ENCODE data around the gene GSTO1. TPM values are rescaled to one million over a fixed set of nuclear protein-coding genes. Genes with fewer than 3 reads are reported as not detected.

The GSTO1 gene
- total and polyA plus RNA-seq, 2 donors (not counting 1 experiment from before 2014, with no cell fraction given): 30.1 to 37.7 TPM

DNA sequence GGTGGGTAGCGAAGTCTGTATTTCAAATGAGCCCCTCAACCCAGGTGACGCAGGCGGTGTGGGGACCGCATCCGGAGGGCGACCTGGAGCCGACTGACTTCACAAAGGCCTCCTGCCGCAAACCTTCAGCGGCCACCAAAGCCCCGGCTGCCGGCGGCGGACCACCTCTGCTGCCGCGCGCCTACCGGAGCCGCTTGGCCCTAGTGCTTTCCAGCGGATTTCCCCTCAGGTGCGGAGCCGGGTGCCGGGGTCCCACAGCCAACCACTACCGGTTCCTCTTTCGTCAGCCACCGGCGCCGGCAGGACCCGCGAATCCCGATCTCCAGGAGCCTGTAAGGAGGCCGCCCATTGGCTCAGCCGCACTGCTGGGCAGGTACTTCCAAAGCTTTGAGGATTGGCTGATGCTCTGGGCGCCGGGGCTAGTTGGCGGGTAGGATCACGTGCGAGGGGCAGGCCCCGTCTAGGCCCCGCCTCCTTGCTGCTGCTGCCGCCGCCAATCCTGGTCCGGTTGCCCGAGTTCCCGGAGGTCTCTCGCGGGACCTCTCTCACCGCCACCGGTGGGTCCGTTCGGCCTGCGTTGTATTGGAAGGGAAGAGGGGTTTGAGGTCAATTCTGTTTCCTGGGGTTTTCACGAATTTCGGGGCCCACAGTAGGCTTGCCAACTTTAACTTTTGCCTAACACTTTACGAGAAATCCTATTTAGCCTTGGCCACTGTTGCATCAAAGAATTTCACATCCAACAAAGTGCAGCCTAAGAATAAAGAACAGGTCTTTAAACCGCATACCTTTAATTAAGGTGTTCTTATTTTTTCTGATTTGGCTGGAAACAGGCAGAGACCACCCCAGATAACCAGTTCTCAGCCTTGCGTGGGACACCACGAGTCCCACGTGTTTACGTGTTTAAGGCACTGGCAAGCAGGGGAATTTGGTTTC is 14.3 kb downstream of the GSTO1 start, which contains the start of gene GSTO2:
TSS of gene GSTO2 (plus strand) at position 472 of the 933 bp plus-strand sequence. CDS start 5,732 bp downstream, outside the sequence.
- POLR2A ChIA-PET: interaction anchor here (1.2 to 1.6 kb wide), 3 partner anchors 15 to 69 kb away, joined by 3 to 6 read pairs (median 4); partner anchors contain the start of gene ITPRIP
- under 1% methylated on average over 51 of the region's 59 CpGs for WGBS (ENCODE audit: insufficient coverage)
- Histone ChIP-seq H3K9me3 (ENCODE audit: control extremely low read depth in 1 of 3, control insufficient read depth in 2 of 3, insufficient read depth in 1 of 3, low read length in 2 of 3) (no peaks in the 10 kb centered on the region), H4K20me1 (ENCODE audit: control insufficient read depth, insufficient read depth, low read length, poor library complexity, severe bottlenecking) (peaks cover 7% of the 10 kb centered on the region), H3K9ac (ENCODE audit: low read length) (peak within 1 kb of the TSS; percentile 93), H3K27me3 (replicated peaks in 1 of 4; ENCODE audit: control extremely low read depth in 1 of 4, control insufficient read depth in 3 of 4, insufficient read depth in 4 of 4, low read length in 3 of 4) (peaks cover 0 to 1% (median under 1%) of the 10 kb centered on the region in 4 experiments), H3K79me2 (ENCODE audit: control insufficient read depth, insufficient read depth, low read length) (peaks cover 34% of the 10 kb centered on the region), H3K4me2 (replicated peaks; ENCODE audit: low read depth, low read length, poor library complexity, severe bottlenecking) (peak within 1 kb of the TSS; percentile 76), H3K4me3 (ENCODE audit: control extremely low read depth in 1 of 5, extremely low read depth in 1 of 5, insufficient read depth in 1 of 5, low read depth in 2 of 5, low read length in 4 of 5) (peak within 1 kb of the TSS; percentile 68 to 90 (median 86)), H3K36me3 (replicated peaks in 1 of 2; ENCODE audit: control extremely low read depth in 1 of 2, control insufficient read depth in 1 of 2, extremely low read depth in 1 of 2, insufficient read depth in 2 of 2, low read length in 1 of 2) (peaks cover 10 to 24% of the 10 kb centered on the region in 2 experiments), H3K4me1 (ENCODE audit: control insufficient read depth in 2 of 2, insufficient read depth in 2 of 2, low read length in 2 of 2) (peaks cover 20 to 22% of the 10 kb centered on the region in 2 donors), H2AFZ (ENCODE audit: insufficient read depth, low read depth, low read length, poor library complexity, severe bottlenecking) (peak within 1 kb of the TSS; percentile 85), H3K27ac (ENCODE audit: low read length in 2 of 2) (peak within 1 kb of the TSS; percentile 90 to 95)
- DNase-seq: peak; percentile 99
- intact Hi-C loops (cut with micrococcal nuclease): loop anchor here (1.0 to 5.0 kb wide), 9 partner anchors 14 to 1352 kb away; partner anchors contain the start of genes CFAP43, CFAP58, CNNM2 and ITPRIP
- Mint-ChIP-seq H3K27ac (peak within 1 kb of the TSS; percentile 92), H3K4me1 (peaks cover 37% of the 10 kb centered on the region), H3K4me3 (peak within 1 kb of the TSS; percentile 88), H3K9me3 (ENCODE audit: insufficient read depth) (no peaks in the 10 kb centered on the region), H3K27me3 (no peaks in the 10 kb centered on the region)
- CTCF ChIA-PET: interaction anchor here (0.6 to 3.4 kb wide), 9 partner anchors 11 to 86 kb away, joined by 3 to 11 read pairs (median 3); partner anchors contain the start of gene GSTO1
- no peak for TF ChIP-seq EZH2 (IDR thresholded peaks at IDR 0.05; ENCODE audit: borderline replicate concordance, insufficient read depth, low read depth, low read length, poor library complexity, severe bottlenecking)
- TF ChIP-seq, protein P1, sequence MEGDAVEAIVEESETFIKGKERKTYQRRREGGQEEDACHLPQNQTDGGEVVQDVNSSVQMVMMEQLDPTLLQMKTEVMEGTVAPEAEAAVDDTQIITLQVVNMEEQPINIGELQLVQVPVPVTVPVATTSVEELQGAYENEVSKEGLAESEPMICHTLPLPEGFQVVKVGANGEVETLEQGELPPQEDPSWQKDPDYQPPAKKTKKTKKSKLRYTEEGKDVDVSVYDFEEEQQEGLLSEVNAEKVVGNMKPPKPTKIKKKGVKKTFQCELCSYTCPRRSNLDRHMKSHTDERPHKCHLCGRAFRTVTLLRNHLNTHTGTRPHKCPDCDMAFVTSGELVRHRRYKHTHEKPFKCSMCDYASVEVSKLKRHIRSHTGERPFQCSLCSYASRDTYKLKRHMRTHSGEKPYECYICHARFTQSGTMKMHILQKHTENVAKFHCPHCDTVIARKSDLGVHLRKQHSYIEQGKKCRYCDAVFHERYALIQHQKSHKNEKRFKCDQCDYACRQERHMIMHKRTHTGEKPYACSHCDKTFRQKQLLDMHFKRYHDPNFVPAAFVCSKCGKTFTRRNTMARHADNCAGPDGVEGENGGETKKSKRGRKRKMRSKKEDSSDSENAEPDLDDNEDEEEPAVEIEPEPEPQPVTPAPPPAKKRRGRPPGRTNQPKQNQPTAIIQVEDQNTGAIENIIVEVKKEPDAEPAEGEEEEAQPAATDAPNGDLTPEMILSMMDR (IDR thresholded peaks at IDR 0.05): no peak
- ATAC-seq (ENCODE audit: low read depth): peak; percentile 97
